ENCODE measurements around the gene FBXL4. TPM values are rescaled to one million over a fixed set of nuclear protein-coding genes. Genes with fewer than 3 reads are reported as not detected.

The FBXL4 gene
- polyA plus RNA-seq, 1 donor (not counting 4 experiments of a cell fraction or from before 2014, with no cell fraction given), result 19.9 TPM

DNA sequence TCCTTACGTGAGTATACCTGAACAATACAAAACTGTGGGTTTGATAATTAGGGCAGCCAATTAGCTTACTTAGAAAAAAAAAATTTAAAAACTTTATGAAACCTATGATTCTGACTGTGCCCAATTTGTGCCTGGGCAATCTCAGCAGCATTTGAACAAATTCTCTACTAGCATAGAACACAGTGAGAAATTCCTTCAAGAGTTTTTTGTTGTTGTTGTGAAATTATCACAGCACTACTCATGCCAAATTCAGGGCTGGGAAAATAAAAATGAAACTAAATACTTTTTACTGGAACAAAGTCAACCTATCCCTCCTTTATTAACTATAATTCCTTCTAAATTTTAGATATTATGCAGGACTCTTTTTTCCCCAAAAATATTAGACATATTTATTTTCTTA lies 70.5 kb downstream of the FBXL4 start:
- dilution Hi-C loops (cut with MboI; ENCODE audit: extremely low pct_ligation_motif_present, low sequenced_read_pairs), result no loop called here

DNA sequence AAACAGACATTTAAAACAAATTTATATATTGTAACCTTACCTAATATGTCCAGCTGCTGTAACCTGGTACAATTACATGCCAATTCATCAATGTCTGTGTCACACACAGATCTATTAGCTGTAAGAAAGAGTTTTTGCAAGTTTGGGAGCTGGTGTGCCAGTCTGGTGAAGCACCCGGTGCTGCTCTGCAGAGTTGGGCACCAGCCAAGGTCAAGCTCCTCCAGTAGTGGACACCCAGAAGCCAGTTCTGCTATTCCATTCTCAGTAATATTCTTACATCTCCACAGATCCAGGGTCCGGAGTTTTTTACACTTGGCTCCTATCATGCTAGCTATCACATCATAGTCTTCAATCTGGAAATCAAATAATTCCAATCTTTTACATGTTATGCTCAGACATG lies 72.4 kb downstream of the FBXL4 start:
- Histone ChIP-seq H3K27me3 (ENCODE audit: control insufficient read depth, extremely low read depth, insufficient read depth, low read length) (no peaks in the 10 kb centered on the region), H4K20me1 (ENCODE audit: control insufficient read depth, extremely low read depth, insufficient read depth, low read length) (no peaks in the 10 kb centered on the region), H2AFZ (ENCODE audit: control insufficient read depth, low read length) (no peak overlapping the region), H3K9me3 (ENCODE audit: control insufficient read depth, low read depth, low read length) (no peaks in the 10 kb centered on the region), H3K4me2 (ENCODE audit: control insufficient read depth, extremely low read depth, insufficient read depth, low read depth, low read length) (no peak overlapping the region), H3K9me1 (ENCODE audit: control insufficient read depth, extremely low read depth, insufficient read depth, low read length) (no peaks in the 10 kb centered on the region), H3K9ac (ENCODE audit: control insufficient read depth, extremely low read depth, insufficient read depth, low read length) (no peak overlapping the region), H3K79me2 (ENCODE audit: control insufficient read depth, insufficient read depth, low read length) (no peaks in the 10 kb centered on the region), H3K4me3 (ENCODE audit: control insufficient read depth in 2 of 3, extremely low read depth in 1 of 3, insufficient read depth in 2 of 3, low read depth in 1 of 3, low read length in 3 of 3) (no peak overlapping the region), H3K4me1 (ENCODE audit: control insufficient read depth, extremely low read depth, insufficient read depth, low read length) (no peaks in the 10 kb centered on the region), H3K36me3 (ENCODE audit: control insufficient read depth in 2 of 2, extremely low read depth in 1 of 2, insufficient read depth in 2 of 2, low read length in 2 of 2) (peaks cover 0 to 1% of the 10 kb centered on the region in 2 experiments), H3K27ac (ENCODE audit: control insufficient read depth, insufficient read depth, low read length) (no peak overlapping the region)
- dilution Hi-C loops (cut with MboI; ENCODE audit: extremely low pct_ligation_motif_present, low sequenced_read_pairs), result no loop called here
- TF ChIP-seq, protein P1, sequence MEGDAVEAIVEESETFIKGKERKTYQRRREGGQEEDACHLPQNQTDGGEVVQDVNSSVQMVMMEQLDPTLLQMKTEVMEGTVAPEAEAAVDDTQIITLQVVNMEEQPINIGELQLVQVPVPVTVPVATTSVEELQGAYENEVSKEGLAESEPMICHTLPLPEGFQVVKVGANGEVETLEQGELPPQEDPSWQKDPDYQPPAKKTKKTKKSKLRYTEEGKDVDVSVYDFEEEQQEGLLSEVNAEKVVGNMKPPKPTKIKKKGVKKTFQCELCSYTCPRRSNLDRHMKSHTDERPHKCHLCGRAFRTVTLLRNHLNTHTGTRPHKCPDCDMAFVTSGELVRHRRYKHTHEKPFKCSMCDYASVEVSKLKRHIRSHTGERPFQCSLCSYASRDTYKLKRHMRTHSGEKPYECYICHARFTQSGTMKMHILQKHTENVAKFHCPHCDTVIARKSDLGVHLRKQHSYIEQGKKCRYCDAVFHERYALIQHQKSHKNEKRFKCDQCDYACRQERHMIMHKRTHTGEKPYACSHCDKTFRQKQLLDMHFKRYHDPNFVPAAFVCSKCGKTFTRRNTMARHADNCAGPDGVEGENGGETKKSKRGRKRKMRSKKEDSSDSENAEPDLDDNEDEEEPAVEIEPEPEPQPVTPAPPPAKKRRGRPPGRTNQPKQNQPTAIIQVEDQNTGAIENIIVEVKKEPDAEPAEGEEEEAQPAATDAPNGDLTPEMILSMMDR (optimal IDR thresholded peaks at IDR 0.05 in 1 of 3, IDR thresholded peaks at IDR 0.05 in 1 of 3, conservative IDR thresholded peaks at IDR 0.05 in 1 of 3; ENCODE audit: extremely low read depth in 1 of 3, insufficient read depth in 2 of 3, low read length in 3 of 3), result no peak
- no peak for TF ChIP-seq EZH2 (IDR thresholded peaks at IDR 0.05; ENCODE audit: low read length)
- DNase-seq (ENCODE audit: low read depth, low spot score) (no peak), FAIRE-seq (no peak)

More for the DNA sequence above, 70.5 kb downstream of the FBXL4 start:
- H2AFZ ChIP-seq (ENCODE audit: control insufficient read depth, low read length), result no peak overlapping the region
- no peak overlapping the region for H3K4me2 ChIP-seq (ENCODE audit: control insufficient read depth, extremely low read depth, insufficient read depth, low read depth, low read length)
- H3K9me1 ChIP-seq (ENCODE audit: control insufficient read depth, extremely low read depth, insufficient read depth, low read length), result no peaks in the 10 kb centered on the region
- H3K4me1 ChIP-seq (ENCODE audit: control insufficient read depth, extremely low read depth, insufficient read depth, low read length), result no peaks in the 10 kb centered on the region
- peaks cover 0 to 3% of the 10 kb centered on the region in 2 experiments for H3K36me3 ChIP-seq (ENCODE audit: control insufficient read depth in 2 of 2, extremely low read depth in 1 of 2, insufficient read depth in 2 of 2, low read length in 2 of 2)
- FAIRE-seq, result no peak
- H3K4me3 ChIP-seq (ENCODE audit: control insufficient read depth in 2 of 3, extremely low read depth in 1 of 3, insufficient read depth in 2 of 3, low read depth in 1 of 3, low read length in 3 of 3), result no peak overlapping the region
- H3K27me3 ChIP-seq (ENCODE audit: control insufficient read depth, extremely low read depth, insufficient read depth, low read length), result no peaks in the 10 kb centered on the region
- H3K9me3 ChIP-seq (ENCODE audit: control insufficient read depth, low read depth, low read length), result no peaks in the 10 kb centered on the region
- H3K79me2 ChIP-seq (ENCODE audit: control insufficient read depth, insufficient read depth, low read length), result no peaks in the 10 kb centered on the region
- no peak overlapping the region for H3K27ac ChIP-seq (ENCODE audit: control insufficient read depth, insufficient read depth, low read length)
- H3K9ac ChIP-seq (ENCODE audit: control insufficient read depth, extremely low read depth, insufficient read depth, low read length), result no peak overlapping the region
- no peak for DNase-seq (ENCODE audit: low read depth, low spot score)
- TF ChIP-seq EZH2 (IDR thresholded peaks at IDR 0.05; ENCODE audit: low read length), result no peak
- TF ChIP-seq, protein P1 (optimal IDR thresholded peaks at IDR 0.05 in 1 of 3, IDR thresholded peaks at IDR 0.05 in 1 of 3, conservative IDR thresholded peaks at IDR 0.05 in 1 of 3; ENCODE audit: extremely low read depth in 1 of 3, insufficient read depth in 2 of 3, low read length in 3 of 3), result no peak
- H4K20me1 ChIP-seq (ENCODE audit: control insufficient read depth, extremely low read depth, insufficient read depth, low read length), result no peaks in the 10 kb centered on the region
